Left ventricle myocardium inferior (tissue), 1 donor: ENCODE results near the gene ROCK2. TPM values are rescaled to one million over a fixed set of nuclear protein-coding genes. Genes with fewer than 3 reads are reported as not detected.

Source experiments
- DNase-seq: peaks from one replicate; pipeline ENCODE4 v3.0.0-alpha.2; 2020
- H3K27ac ChIP-seq: fragments of 200-600 bp; replicated peaks from 2 replicates; pipeline ENCODE4 v1.8.0; 2021
- H3K27me3 ChIP-seq: fragments of 200-600 bp; 2 replicates; pipeline ENCODE4 v1.8.0; 2021; ENCODE audit warnings: low read depth
- H3K36me3 ChIP-seq: fragments of 200-600 bp; 2 replicates; pipeline ENCODE4 v1.8.0; 2021
- H3K4me1 ChIP-seq: fragments of 200-600 bp; 2 replicates; pipeline ENCODE4 v1.8.0; 2021
- H3K4me3 ChIP-seq: fragments of 200-600 bp; 2 replicates; pipeline ENCODE4 v1.8.0; 2021; ENCODE audit warnings: mild to moderate bottlenecking, moderate library complexity
- H3K9me3 ChIP-seq: fragments of 200-600 bp; replicated peaks from 2 replicates; pipeline ENCODE4 v1.8.0; 2021
- intact Hi-C: fragments of 100-400 bp; cut with micrococcal nuclease; formaldehyde crosslinking; loops from one replicate; pipeline ENCODE4 v1.11.0; 2022
- total RNA-seq: library from RNA; stranded (reverse); fragmentation: NEBNext Ultra II Directional; extraction: Animal tissue kit (Norgen Biotek cat#: 25700); gene quantifications from one replicate; pipeline ENCODE4 v1.2.1, GENCODE V29; 2021
- TF ChIP-seq, protein P1 (sequence below): fragments of 200-600 bp; IDR thresholded peaks from 2 replicates; pipeline ENCODE4 v1.8.0; 2021; ENCODE audit warnings: antibody characterized with exemption, mild to moderate bottlenecking, borderline replicate concordance
- donor health status: DM: no; HTN: yes; CAD: no; lungs with severe emphysema.

Gene ROCK2
- total RNA-seq, 1 donor from 2014 or later: 30.2 TPM

DNA sequence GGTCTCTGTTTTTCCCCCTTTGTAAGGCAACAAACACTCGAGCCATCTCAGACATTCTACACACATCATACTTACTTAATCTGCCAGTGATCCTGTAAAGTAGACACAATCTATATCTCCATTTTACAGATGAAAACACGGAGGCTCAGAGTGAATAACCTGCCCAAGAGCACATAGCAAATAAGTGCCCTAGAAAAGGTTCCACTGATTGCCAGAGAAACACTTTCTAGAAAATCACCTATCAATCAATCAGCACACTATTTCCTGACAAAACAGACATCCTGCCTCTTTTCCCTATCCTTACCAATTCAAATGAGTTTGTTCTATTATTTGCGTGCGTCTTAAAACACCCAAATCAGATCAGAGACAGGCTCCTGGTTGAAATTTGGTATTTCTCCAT, 165.2 kb downstream of the ROCK2 start:
- Histone ChIP-seq H3K4me1 (no peaks in the 10 kb centered on the region), H3K27me3 (no peaks in the 10 kb centered on the region), H3K36me3 (peaks cover 49% of the 10 kb centered on the region), H3K9me3 (no peaks in the 10 kb centered on the region), H3K27ac (no peak overlapping the region), H3K4me3 (no peak overlapping the region)
- TF ChIP-seq, protein P1, sequence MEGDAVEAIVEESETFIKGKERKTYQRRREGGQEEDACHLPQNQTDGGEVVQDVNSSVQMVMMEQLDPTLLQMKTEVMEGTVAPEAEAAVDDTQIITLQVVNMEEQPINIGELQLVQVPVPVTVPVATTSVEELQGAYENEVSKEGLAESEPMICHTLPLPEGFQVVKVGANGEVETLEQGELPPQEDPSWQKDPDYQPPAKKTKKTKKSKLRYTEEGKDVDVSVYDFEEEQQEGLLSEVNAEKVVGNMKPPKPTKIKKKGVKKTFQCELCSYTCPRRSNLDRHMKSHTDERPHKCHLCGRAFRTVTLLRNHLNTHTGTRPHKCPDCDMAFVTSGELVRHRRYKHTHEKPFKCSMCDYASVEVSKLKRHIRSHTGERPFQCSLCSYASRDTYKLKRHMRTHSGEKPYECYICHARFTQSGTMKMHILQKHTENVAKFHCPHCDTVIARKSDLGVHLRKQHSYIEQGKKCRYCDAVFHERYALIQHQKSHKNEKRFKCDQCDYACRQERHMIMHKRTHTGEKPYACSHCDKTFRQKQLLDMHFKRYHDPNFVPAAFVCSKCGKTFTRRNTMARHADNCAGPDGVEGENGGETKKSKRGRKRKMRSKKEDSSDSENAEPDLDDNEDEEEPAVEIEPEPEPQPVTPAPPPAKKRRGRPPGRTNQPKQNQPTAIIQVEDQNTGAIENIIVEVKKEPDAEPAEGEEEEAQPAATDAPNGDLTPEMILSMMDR: no peak
- DNase-seq: no peak
- intact Hi-C loops: no loop called here

DNA sequence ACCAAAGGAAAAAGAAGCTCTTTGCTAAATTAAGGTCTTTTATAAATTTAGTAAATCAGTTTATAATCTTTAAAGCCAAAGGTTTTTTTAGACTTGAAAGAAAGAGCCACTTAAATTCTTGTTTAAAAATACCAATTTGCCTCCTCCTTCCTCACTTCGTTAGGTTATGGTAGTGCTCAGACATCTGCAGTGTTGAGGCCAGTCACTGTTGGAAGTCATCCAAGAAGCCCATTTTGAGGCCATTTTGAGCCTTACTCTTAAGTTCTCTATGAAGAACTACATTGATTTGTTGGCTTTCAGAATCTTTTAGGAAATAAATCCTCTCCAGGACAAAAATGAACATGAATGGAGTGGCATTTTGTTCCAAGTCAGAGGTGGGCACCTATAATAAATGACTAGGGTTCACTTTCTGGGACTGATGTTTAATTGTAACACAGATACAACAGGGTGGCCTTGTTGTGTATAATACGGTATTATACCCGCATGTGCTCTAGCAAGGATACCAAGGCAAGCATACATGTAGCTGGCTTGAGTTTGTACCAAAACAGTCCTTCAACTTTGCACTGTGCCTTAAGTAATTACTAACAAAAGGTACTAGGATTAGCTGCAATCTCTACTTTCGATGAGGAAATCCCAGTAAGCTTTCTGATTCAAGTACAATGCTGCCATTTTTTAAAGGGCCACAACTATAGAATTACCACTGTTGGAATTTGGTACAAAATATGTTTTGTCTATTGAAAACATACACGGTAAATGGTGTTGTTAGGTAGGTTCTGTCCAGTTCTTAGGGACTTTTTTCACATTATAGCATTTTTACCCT, 166.4 kb downstream of the ROCK2 start:
- intact Hi-C loops: no loop called here
- Histone ChIP-seq H3K4me3 (no peak overlapping the region), H3K27me3 (no peaks in the 10 kb centered on the region), H3K36me3 (peaks cover 45% of the 10 kb centered on the region), H3K4me1 (no peaks in the 10 kb centered on the region), H3K27ac (no peak overlapping the region), H3K9me3 (no peaks in the 10 kb centered on the region)
- no peak for DNase-seq
- TF ChIP-seq, protein P1: no peak

DNA sequence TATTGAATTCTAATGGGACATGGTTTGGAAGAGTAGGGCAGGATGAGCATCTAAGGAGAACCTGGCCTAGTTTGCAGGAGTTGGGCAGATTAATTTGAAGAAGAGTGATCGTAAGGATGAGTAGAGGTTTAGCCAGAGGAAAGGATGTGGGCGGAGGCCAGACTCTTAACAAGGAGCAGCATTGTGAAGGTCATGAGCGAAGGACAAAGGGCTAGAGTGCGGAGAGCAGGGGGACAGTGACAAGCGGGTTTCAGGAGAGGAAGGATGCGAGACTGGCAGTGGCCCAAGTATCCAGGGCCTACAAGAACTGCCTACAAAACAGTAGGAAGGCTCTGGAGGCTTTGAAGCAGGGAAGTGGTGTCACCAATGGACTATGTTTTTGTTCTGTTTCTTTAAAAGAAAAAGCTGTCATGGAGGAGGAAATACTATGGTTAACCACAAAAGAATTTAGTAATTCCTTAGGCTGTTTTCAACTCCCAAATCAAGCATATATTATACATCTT, 169.1 kb downstream of the ROCK2 start:
- Histone ChIP-seq H3K9me3 (no peaks in the 10 kb centered on the region), H3K27me3 (no peaks in the 10 kb centered on the region), H3K4me3 (no peak overlapping the region), H3K27ac (no peak overlapping the region), H3K4me1 (no peaks in the 10 kb centered on the region), H3K36me3 (peaks cover 28% of the 10 kb centered on the region)
- TF ChIP-seq, protein P1: no peak
- no peak for DNase-seq
- intact Hi-C loops: no loop called here

DNA sequence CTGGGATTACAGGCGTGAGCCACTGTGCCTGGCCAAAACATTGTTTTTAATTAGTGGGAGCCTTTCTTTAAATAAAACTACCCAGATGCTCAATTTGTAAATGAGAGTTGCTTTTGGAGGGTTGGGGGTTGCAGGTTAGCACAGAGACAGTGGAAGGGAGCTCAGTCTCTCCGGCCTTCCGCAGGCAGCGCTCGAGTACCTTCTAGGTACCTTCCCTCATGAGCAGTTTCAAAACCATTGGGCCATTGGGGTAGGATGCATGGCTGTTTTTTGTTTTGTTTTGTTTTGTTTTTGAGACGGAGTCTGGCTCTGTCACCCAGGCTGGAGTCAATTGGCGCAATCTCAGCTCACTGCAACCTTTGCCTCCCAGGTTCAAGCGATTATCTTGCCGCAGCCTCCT, 170.2 kb downstream of the ROCK2 start:
- Histone ChIP-seq H3K9me3 (no peaks in the 10 kb centered on the region), H3K4me3 (no peak overlapping the region), H3K27me3 (no peaks in the 10 kb centered on the region), H3K36me3 (peaks cover 17% of the 10 kb centered on the region), H3K27ac (no peak overlapping the region), H3K4me1 (no peaks in the 10 kb centered on the region)
- intact Hi-C loops: no loop called here
- TF ChIP-seq, protein P1: no peak
- DNase-seq: no peak

DNA sequence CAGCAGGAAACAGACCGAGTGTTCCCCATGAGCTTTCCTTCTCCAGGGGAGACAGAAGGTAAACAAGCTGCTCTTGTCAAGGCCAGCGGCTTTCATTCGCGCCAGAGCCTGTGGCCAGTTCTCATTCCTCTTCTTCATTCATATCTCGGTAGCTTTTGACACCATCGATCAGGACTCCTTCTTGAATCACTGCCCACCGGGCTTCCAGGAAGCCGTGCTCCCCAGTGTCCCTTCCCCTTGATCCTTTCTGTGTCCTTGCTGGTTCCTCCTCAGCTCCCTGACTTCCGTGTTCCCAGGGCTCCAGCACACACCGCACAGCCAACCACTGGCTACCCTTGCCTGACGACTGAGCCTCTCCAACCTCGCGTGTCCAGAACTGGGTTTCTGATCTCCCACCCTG, 175.1 kb downstream of the ROCK2 start:
- TF ChIP-seq, protein P1: no peak
- no peak for DNase-seq
- Histone ChIP-seq H3K4me3 (no peak overlapping the region), H3K27me3 (no peaks in the 10 kb centered on the region), H3K27ac (no peak overlapping the region), H3K9me3 (no peaks in the 10 kb centered on the region), H3K36me3 (peaks cover 6% of the 10 kb centered on the region), H3K4me1 (no peaks in the 10 kb centered on the region)
- intact Hi-C loops: no loop called here
